ENCODE data around the gene DOCK1.

- TF ChIP-seq CTCF (IDR thresholded peaks at IDR 0.05; ENCODE audit: borderline replicate concordance, extremely low read depth, low read length, poor library complexity, severe bottlenecking) (no peak), EZH2 (IDR thresholded peaks at IDR 0.05; ENCODE audit: borderline replicate concordance, low read depth, low read length, severe bottlenecking) (no peak)
These were observed 567.7 kb downstream of the DOCK1 start for GRCh38 chr10:127472976-127473375.

Data from DND-41 (cell line).